HG03103 (cell line): ENCODE results near the gene NRG2.

Source experiments
- ATAC-seq: cut with Tn5 transposase; IDR thresholded peaks from one replicate; pipeline ENCODE4 v1.9.1; 2021; ENCODE audit warnings: low read depth; ENCODE audit not compliant: unreplicated experiment

NRG2 gene

DNA sequence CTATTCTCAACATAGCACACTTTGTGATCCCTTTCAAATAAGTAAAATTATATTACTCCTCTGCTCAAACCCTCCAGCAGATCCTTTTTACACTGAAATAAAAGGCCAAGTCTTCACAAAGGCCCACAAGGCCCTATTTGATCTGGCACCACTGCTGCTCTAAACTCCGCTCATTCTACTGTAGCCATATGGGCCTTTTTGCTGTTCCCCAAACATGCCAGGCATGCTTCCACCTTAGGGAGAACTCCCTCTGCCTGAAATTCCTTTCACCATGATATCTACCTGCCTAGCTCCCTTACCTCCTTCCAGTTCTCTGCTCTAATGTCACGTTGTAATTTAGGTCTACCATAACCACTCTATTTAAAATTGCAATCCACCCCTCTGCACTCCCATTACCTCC lies 28.3 kb downstream of the NRG2 start:
- no peak for ATAC-seq

- no peak for ATAC-seq
These were observed 29.6 kb downstream of the NRG2 start for GRCh38 chr5:140013536-140013935.

GRCh38 chr5:140012443-140012842 lies 30.7 kb downstream of the NRG2 start:
- no peak for ATAC-seq

DNA sequence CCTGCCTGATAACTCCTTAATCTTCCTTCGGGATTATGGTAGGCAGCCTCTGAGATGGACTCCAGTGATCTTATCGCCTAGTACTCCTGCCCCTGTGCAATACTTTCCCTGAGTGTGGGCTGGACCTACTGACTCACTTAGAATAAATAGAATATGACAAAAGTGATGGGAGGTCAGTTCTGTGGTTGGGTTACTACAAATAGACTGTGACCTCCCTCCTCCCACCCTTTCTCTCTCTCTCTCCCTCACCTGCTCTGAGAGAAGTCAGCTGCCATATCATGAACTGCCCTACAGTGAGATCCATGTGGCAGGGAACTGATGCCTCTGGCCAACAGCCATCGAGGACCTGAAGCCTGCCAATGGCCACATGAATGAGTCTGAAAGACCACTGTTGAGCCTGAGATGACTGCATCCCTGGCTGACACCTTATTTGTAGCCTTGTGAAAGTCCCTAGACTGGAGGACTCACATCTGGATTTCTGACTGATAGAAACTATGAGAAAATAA lies 31.7 kb downstream of the NRG2 start:
- peak; percentile 80 for ATAC-seq

DNA sequence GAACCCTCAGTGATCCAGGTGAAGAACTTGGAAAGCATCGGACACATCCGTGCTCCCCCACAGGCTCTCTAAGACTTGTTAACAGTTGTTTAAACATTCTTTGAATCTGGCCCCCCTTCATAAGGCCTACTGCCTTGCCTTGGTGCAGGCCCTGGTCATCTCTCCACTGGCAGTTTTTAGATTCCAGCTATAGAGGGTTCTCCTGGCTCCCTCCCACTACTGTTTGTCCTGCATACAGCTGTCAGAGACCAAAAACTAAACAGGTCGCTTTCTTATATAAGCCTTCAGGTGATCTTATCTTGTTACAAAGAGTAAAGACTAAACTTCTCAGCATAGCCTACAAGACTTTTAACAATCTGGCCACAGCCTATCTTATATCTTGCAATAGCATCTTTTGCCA lies 32.3 kb downstream of the NRG2 start:
- no peak for ATAC-seq

DNA sequence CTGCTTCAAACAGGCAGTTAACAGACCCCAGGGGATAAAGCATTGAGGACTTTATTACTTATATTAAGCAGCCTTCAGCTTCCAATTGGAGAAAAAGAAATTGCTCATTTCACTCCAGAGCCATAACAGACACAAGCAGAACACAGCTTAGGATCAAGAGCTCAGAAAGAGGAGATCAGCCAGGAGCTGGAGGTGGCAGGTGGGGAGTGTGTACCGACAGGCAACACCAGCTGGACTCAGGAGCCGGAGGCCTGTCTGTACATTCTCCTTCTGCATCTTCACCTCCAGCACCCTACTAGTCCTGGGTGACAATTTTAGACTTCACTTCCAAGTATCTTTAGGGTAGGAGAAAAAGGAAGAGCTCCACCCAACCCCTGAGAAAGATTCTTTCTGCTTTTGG lies 35.8 kb downstream of the NRG2 start:
- no peak for ATAC-seq

DNA sequence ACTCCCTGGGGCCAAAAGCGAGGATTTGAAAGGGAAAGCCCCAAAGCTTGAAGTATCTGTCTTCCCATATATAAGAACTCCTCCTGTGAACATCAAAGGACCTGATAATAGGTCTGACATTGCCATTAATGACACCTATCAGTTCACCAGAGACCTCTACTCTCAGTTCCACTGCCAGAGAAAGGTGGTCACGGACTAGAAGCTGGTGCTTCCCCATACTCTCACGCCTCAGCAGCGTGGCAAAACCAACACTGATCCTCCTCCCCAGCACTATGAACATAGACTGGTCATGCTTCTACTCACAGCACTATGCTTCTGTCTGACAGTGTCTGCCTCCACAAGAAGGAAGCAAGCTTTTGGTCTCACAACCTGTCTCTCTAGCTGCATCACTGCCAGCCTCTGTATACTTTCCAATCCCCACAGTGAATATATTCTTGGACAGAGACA lies 37.9 kb downstream of the NRG2 start:
- peak; percentile 96 for ATAC-seq

DNA sequence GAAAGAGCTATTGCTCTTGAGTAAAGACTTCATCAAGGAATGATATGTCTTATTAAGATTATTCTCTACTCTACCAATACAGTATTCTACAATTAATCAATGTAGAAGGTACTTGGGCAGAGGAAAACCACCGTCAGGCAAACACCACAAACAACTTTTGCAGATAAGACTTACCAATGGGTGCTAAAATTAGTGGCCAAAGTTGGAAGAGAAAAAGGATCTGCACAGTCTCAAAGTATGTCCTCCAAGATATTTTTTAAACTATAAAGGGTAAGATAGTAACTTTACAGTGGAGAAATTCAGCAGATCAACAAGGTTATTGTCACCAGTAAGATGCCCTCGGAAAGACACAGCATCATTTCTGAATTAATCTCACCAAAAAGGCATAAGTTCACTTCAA lies 38.9 kb downstream of the NRG2 start:
- no peak for ATAC-seq

- no peak for ATAC-seq
These were observed 39.6 kb downstream of the NRG2 start for GRCh38 chr5:140003519-140003918.

DNA sequence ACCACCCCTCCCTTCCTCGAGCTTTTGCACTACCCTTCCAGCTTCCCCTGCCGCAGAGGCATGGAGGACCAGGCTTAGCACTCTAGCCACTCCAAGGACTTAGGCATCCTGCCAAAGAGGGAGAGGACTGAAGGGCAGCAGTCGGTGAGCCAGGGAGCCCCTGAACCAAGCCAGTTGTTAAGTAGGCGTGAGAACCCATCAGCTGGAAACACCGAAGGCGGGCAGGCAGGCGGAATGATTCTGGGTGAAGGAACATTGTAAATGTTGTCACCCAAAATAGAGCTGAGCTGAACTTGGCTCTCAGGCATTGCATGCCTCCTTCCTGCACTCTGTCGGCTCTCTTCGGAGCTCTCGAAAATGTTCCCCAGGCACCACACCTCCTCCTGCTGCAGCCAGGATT lies 42.8 kb downstream of the NRG2 start:
- ATAC-seq, result no peak

DNA sequence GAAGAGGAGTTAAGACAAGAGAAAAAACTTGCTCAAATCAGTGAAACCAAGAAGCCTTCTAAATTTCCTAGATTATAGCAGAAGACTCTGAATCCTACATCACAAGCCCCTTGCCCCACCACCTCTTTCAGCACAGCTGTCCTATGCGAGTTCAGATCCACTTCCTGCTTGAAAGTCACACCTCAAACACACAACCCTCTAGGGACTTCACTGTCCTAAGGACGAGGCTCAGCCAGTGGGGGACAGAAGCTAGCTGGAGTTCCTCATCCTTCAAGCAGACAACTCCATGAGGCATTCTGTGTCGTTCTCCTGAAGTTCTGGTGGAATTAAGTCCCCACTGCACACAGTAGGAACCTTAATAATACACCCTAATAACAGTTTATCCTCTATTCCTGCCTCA lies 44.3 kb downstream of the NRG2 start:
- no peak for ATAC-seq

DNA sequence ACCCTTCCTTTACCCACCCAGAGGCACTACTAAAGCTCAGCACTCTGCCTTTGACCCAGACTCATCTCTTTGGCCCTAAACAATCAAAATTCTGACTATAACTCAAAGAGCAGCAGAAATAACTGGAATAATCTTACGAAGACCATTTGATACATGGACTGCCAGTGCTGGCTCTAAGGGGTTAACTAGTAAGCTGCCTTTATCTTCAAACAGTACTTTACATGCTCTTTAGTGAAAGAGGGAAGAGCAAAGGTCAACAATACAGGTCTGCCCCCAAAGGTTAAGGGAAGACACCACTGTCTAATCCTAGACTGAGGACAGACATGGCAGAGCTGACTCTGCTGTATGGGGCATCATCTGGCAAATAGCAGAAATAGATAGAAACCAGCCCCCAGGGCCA lies 45.8 kb downstream of the NRG2 start:
- ATAC-seq, result no peak

DNA sequence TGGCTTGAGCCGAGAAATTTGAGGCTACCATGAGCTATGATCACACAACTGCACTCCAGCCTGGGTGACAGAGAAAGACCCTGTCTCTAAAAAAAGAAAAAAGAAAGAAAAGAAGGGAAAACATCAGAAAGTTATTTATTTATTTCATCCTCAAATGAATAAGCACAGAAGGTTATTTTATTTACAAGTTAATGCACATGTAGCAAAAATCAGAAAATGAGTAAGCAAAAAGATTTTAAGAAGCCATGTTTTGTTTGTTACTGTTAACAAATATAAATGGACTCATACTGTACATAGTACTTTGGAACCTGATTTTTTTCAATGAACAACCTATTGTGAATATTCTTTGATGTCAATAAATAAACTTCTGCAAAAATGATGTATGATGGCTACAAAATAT lies 47.2 kb downstream of the NRG2 start:
- no peak for ATAC-seq

- no peak for ATAC-seq
These were observed 48.9 kb downstream of the NRG2 start for GRCh38 chr5:139994234-139994633.

- no peak for ATAC-seq
These were observed 57.4 kb downstream of the NRG2 start for GRCh38 chr5:139985733-139986132.

- no peak for ATAC-seq
These were observed 57.8 kb downstream of the NRG2 start for GRCh38 chr5:139985290-139985689.

DNA sequence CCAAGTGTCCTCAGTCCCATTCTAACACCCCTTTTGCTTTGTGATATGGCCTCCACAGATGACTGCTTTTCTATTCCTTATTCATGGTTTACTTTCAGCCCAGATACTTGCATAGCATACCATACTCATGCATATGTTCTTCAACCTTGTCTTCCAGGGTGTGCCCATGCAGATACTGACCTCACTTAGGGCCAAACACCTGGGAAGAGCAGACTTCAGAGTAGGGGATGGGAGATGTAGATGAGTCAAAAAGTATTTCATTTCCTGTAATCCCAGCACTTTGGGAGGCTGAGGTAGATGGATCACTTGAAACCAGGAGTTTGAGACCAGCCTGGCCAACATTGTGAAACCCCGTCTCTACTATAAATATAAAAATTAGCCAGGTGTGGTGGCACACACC lies 58.3 kb downstream of the NRG2 start:
- no peak for ATAC-seq

GRCh38 chr5:139982975-139983240 lies 60.2 kb downstream of the NRG2 start:
- ATAC-seq, result no peak

- no peak for ATAC-seq
These were observed 60.7 kb downstream of the NRG2 start for GRCh38 chr5:139982157-139982974.

DNA sequence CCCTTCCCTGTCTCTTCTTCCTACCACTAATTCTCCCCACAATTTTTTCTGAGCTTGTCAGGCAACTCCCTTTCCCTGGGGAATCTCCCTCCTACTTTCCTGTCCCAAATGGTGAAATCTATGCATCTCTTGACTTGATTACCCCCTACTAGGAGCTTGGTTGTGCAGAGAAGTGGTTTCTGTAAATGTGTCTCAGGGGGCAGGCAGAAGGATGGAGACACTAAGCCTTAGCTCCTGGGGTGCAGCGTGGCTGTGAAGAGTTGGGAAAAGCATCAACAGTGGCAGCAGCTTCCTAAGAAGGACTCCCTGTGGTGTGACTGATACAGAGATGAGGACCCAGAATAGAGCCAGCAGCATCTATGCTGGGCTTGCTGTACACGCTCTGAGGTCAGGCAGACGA lies 62.3 kb downstream of the NRG2 start:
- no peak for ATAC-seq

DNA sequence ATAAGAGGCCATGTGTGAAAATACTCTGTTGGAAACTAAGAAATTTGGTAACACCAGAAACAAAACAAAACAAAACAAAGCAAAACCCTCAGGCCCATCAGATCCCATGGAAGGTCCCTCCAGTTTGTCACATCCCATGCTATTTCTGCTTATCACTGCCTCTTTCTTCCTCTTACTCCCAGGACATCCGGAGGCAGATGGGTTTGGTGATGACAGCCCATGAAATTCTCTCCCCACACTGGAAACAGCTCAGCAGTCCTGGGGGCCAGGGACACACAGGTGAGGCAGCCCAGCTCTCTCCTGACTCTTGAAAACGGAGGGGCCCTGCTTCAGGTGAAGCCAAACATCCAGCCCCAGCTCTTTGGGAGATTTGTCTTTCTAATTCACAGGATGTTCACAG lies 63.2 kb downstream of the NRG2 start:
- ATAC-seq, result no peak

GRCh38 chr5:139979518-139979917 lies 63.6 kb downstream of the NRG2 start:
- no peak for ATAC-seq

- no peak for ATAC-seq
These were observed 66.4 kb downstream of the NRG2 start for GRCh38 chr5:139976703-139977102.
